Peyer's patch (tissue), 4 donors: Measurements from ENCODE around the gene TMBIM6.
A peak's percentile ranks its signal among the peaks of the same experiment; 100 is the strongest.

Source experiments
- CTCF ChIP-seq, 6 experiments: fragments of 450-650 bp in 4 of 6; fragments of 200-600 bp in 2 of 6; sonication (generic) in 1 of 6; IDR thresholded peaks; one replicate each; pipeline ENCODE4 v1.5.1; 2017 to 2019; ENCODE audit warnings: antibody characterized with exemption in 6 of 6, mild to moderate bottlenecking in 3 of 6, moderate library complexity in 1 of 6
- POLR2A ChIP-seq, 2 donors: fragments of 450-650 bp; IDR thresholded peaks; one replicate each; pipeline ENCODE4 v1.5.1; 2017; ENCODE audit warnings: antibody characterized with exemption in 2 of 2, mild to moderate bottlenecking in 2 of 2, moderate library complexity in 2 of 2

DNA sequence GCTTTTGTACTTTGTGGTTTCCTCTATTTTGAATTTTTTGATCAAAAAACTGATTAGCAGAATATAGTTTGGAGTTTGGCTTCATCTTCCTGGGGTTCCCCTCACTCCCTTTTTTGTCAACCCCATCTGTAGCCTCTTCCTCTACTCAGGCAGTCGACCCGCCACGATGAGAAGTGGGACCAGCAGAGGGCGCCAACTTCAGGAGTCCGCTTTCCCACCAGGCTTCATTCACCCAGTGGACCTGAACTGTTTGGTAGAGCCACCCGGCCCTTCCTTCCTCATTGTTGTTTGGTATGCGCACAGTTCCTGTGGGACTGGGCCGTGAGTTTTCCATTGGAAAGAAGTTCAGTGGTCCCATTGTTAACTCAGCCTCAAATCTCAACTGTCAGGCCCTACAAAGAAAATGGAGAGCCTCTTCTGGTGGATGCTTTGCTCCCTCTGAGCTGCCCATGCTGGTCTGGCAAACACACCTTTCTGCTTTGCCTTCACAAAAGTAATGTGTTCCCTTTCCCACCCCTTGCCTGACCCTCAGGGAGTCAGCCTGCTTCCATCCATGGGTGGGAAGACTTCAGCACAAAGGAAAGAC lies 21.7 kb downstream of the TMBIM6 start:
- TF ChIP-seq CTCF (IDR thresholded peaks at IDR 0.05), result peak; percentile 32 to 69 (median 53)
- no peak for TF ChIP-seq POLR2A (IDR thresholded peaks at IDR 0.05)
